ENCODE data around the gene ZNF443. TPM values are rescaled to one million over a fixed set of nuclear protein-coding genes. Genes with fewer than 3 reads are reported as not detected.

Gene ZNF443
- total and polyA plus RNA-seq, 9 of the 15 experiments (the other 6 are each of a cell fraction or from before 2014, with no cell fraction given) = 1.5 to 4.9 (median 2.8) TPM

- TF ChIP-seq POLR3A (IDR thresholded peaks at IDR 0.05; ENCODE audit: borderline replicate concordance, extremely low read depth, insufficient read depth, insufficient read length) = no peak
- peak; percentile 45; the same call in 1 of the 2 replicates for TF ChIP-seq ZFX (CRISPR knock-in tag; IDR thresholded peaks at IDR 0.05)
- TF ChIP-seq ZNF395 (CRISPR knock-in tag; IDR thresholded peaks at IDR 0.05) = no peak
- TF ChIP-seq BCL6 (CRISPR knock-in tag; IDR thresholded peaks at IDR 0.05) = no peak
- no peak for TF ChIP-seq KLF13 (tag; IDR thresholded peaks at IDR 0.05; ENCODE audit: borderline replicate concordance, low read depth)
- TF ChIP-seq ZFP36 (IDR thresholded peaks at IDR 0.05; ENCODE audit: low read depth, low read length, partially characterized antibody) = peak; percentile 25
- TF ChIP-seq ZNF778 (CRISPR knock-in tag; IDR thresholded peaks at IDR 0.05) = no peak
- TF ChIP-seq NR4A1 (CRISPR knock-in tag; IDR thresholded peaks at IDR 0.05) = no peak
- no peak for TF ChIP-seq NR4A1 (tag; IDR thresholded peaks at IDR 0.05)
- TF ChIP-seq TCF7L2 (IDR thresholded peaks at IDR 0.05; ENCODE audit: low read depth, low read length) = no peak
- peak; percentile 31 for TF ChIP-seq PRDM10 (IDR thresholded peaks at IDR 0.05; ENCODE audit: partially characterized antibody)
- peak; percentile 47; the same call in 1 of the 2 replicates for TF ChIP-seq MBD2 (IDR thresholded peaks at IDR 0.05; ENCODE audit: borderline replicate concordance, low read depth)
- no peak; a peak in 1 of 4 replicates for TF ChIP-seq SRF (CRISPR knock-in tag; IDR thresholded peaks at IDR 0.05)
- no peak for TF ChIP-seq ZBTB17 (CRISPR knock-in tag; IDR thresholded peaks at IDR 0.05)
- no peak for TF ChIP-seq SMARCB1 (IDR thresholded peaks at IDR 0.05; ENCODE audit: insufficient read length, low read depth)
- TF ChIP-seq TAF1 (IDR thresholded peaks at IDR 0.05; ENCODE audit: control insufficient read depth, extremely low read depth, insufficient read depth, low read length, severe bottlenecking) = peak; percentile 46
- no peak for TF ChIP-seq MTF1 (CRISPR knock-in tag; IDR thresholded peaks at IDR 0.05; ENCODE audit: borderline replicate concordance)
- TF ChIP-seq KAT8 (IDR thresholded peaks at IDR 0.05; ENCODE audit: low read depth) = no peak
- peak; percentile 74 for TF ChIP-seq RBBP5 (IDR thresholded peaks at IDR 0.05; ENCODE audit: borderline replicate concordance, insufficient read depth, low read length, poor library complexity, severe bottlenecking)
- no peak for TF ChIP-seq NCOA1 (IDR thresholded peaks at IDR 0.05; ENCODE audit: low read depth)
- TF ChIP-seq KDM5B (IDR thresholded peaks at IDR 0.05; ENCODE audit: insufficient replicate concordance, low read depth, low read length) = peak; percentile 31
Measured at GRCh38 chr19:12440541-12441316, at the start of gene ZNF443 (continued).

Data from K562 (cell line).